Measurements from ENCODE around the gene SENP6. TPM values are rescaled to one million over a fixed set of nuclear protein-coding genes. Genes with fewer than 3 reads are reported as not detected.
"Not testable (repeated sequence)": the region's sequence is repeated elsewhere in the genome, so short reads cannot be mapped to it uniquely, and the experiment has no call there.

SENP6 gene
- total RNA-seq, 1 donor from 2014 or later = 47.4 TPM

GRCh38 chr6:75711173-75711572, 109.5 kb downstream of the SENP6 start:
- no peak overlapping the region for H3K4me3 ChIP-seq (ENCODE audit: low read depth, low read length)
- TF ChIP-seq CTCF (IDR thresholded peaks at IDR 0.05; ENCODE audit: insufficient read depth, low read length, severe bottlenecking) = no peak
- FAIRE-seq (no peak), DNase-seq (ENCODE audit: low read depth) (no peak)
- H3K36me3 ChIP-seq (ENCODE audit: control insufficient read depth, insufficient read depth, low read length) = peaks cover 4% of the 10 kb centered on the region
- H3K27me3 ChIP-seq (ENCODE audit: control insufficient read depth, insufficient read depth, low read length) = no peaks in the 10 kb centered on the region

GRCh38 chr6:75719133-75719532, 117.5 kb downstream of the SENP6 start:
- no peak for FAIRE-seq
- no peak overlapping the region for H3K4me3 ChIP-seq (ENCODE audit: low read depth, low read length)
- TF ChIP-seq CTCF (IDR thresholded peaks at IDR 0.05; ENCODE audit: insufficient read depth, low read length, severe bottlenecking) = no peak
- DNase-seq (ENCODE audit: low read depth) = no peak
- no peaks in the 10 kb centered on the region for H3K27me3 ChIP-seq (ENCODE audit: control insufficient read depth, insufficient read depth, low read length)
- peaks cover 4% of the 10 kb centered on the region for H3K36me3 ChIP-seq (ENCODE audit: control insufficient read depth, insufficient read depth, low read length)

- Histone ChIP-seq H3K36me3 (ENCODE audit: control insufficient read depth, insufficient read depth, low read length) (no peaks in the 10 kb centered on the region), H3K4me3 (ENCODE audit: low read depth, low read length) (no peak overlapping the region), H3K27me3 (ENCODE audit: control insufficient read depth, insufficient read depth, low read length) (no peaks in the 10 kb centered on the region)
- DNase-seq (ENCODE audit: low read depth) (no peak), FAIRE-seq (no peak)
- no peak for TF ChIP-seq CTCF (IDR thresholded peaks at IDR 0.05; ENCODE audit: insufficient read depth, low read length, severe bottlenecking)
Measured at GRCh38 chr6:75723382-75723781, 121.7 kb downstream of the SENP6 start.

DNA sequence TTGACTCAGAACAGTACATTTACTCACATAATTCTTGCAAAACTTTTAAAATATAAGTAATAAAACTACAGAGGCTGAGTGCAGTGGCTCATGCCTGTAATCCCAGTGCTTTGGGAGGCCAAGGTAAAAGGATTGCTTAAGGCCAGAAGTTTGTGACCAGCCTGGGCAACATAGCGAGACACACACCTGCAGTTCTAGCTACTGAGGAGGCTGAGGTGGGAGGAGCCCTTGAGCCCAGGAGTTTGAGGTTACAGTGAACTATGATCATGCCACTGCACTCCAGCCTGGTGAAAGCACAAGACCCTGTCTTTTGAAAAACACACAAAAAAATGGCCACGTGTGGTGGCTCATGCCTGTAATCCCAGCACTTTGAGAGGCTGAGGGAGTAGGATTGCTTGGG, 125.5 kb downstream of the SENP6 start:
- Histone ChIP-seq H3K36me3 (ENCODE audit: control insufficient read depth, insufficient read depth, low read length) (no peaks in the 10 kb centered on the region), H3K4me3 (ENCODE audit: low read depth, low read length) (no peak overlapping the region), H3K27me3 (ENCODE audit: control insufficient read depth, insufficient read depth, low read length) (no peaks in the 10 kb centered on the region)
- DNase-seq (ENCODE audit: low read depth) (no peak), FAIRE-seq (no peak)
- no peak for TF ChIP-seq CTCF (IDR thresholded peaks at IDR 0.05; ENCODE audit: insufficient read depth, low read length, severe bottlenecking)

GRCh38 chr6:75731029-75731428, 129.3 kb downstream of the SENP6 start:
- not testable (repeated sequence) for H3K36me3 ChIP-seq (ENCODE audit: control insufficient read depth, insufficient read depth, low read length); H3K27me3 ChIP-seq (ENCODE audit: control insufficient read depth, insufficient read depth, low read length); H3K4me3 ChIP-seq (ENCODE audit: low read depth, low read length); DNase-seq (ENCODE audit: low read depth); FAIRE-seq

- Histone ChIP-seq H3K27me3 (ENCODE audit: control insufficient read depth, insufficient read depth, low read length) (no peaks in the 10 kb centered on the region), H3K4me3 (ENCODE audit: low read depth, low read length) (no peak overlapping the region), H3K36me3 (ENCODE audit: control insufficient read depth, insufficient read depth, low read length) (no peaks in the 10 kb centered on the region)
- TF ChIP-seq CTCF (IDR thresholded peaks at IDR 0.05; ENCODE audit: insufficient read depth, low read length, severe bottlenecking) = no peak
- FAIRE-seq (no peak), DNase-seq (ENCODE audit: low read depth) (peak; percentile 72)
Measured at GRCh38 chr6:75735491-75736186, 134.0 kb downstream of the SENP6 start.
